ENCODE data around the gene MRPL39.
"Not testable (repeated sequence)": the region's sequence is repeated elsewhere in the genome, so short reads cannot be mapped to it uniquely, and the experiment has no call there.

Gene MRPL39

GRCh38 chr21:25607151-25608043 is at the start of gene MRPL39:
MRPL39 (minus strand) TSS chr21:25607481; CDS start chr21:25607475, 6 bp downstream.
- DNase-seq (ENCODE audit: low read depth in 2 of 2, low spot score in 1 of 2) = peak; percentile 71 to 73

GRCh38 chr21:25656412-25656811 is 49.1 kb upstream of the MRPL39 start:
- no peak for DNase-seq (ENCODE audit: low read depth in 2 of 2, low spot score in 1 of 2)

- no peak for DNase-seq (ENCODE audit: low read depth in 2 of 2, low spot score in 1 of 2)
Measured at GRCh38 chr21:25649146-25649545, 41.9 kb upstream of the MRPL39 start.

GRCh38 chr21:25647647-25648046 is 40.4 kb upstream of the MRPL39 start:
- DNase-seq (ENCODE audit: low read depth in 2 of 2, low spot score in 1 of 2) = no peak

GRCh38 chr21:25646474-25646873 is 39.2 kb upstream of the MRPL39 start:
- no peak for DNase-seq (ENCODE audit: low read depth in 2 of 2, low spot score in 1 of 2)

- DNase-seq (ENCODE audit: low read depth in 2 of 2, low spot score in 1 of 2) = no peak
Measured at GRCh38 chr21:25643486-25643885, 36.2 kb upstream of the MRPL39 start.

GRCh38 chr21:25640943-25641292 is 33.6 kb upstream of the MRPL39 start:
- no peak for DNase-seq (ENCODE audit: low read depth in 2 of 2, low spot score in 1 of 2)

- DNase-seq (ENCODE audit: low read depth in 2 of 2, low spot score in 1 of 2) = no peak
Measured at GRCh38 chr21:25640202-25640942, 33.1 kb upstream of the MRPL39 start.

GRCh38 chr21:25639551-25640201 is 32.4 kb upstream of the MRPL39 start:
- DNase-seq (ENCODE audit: low read depth in 2 of 2, low spot score in 1 of 2) = peak in 1 of 2 donors; percentile 3

- DNase-seq (ENCODE audit: low read depth in 2 of 2, low spot score in 1 of 2) = peak in 1 of 2 donors; percentile 24
Measured at GRCh38 chr21:25638660-25639550, 31.6 kb upstream of the MRPL39 start, which contains the start of gene JAM2. JAM2 (plus strand) TSS chr21:25639258; CDS start chr21:25639822, 564 bp downstream.

GRCh38 chr21:25637851-25638659 is 30.8 kb upstream of the MRPL39 start:
- no peak for DNase-seq (ENCODE audit: low read depth in 2 of 2, low spot score in 1 of 2)

GRCh38 chr21:25636727-25637126 is 29.4 kb upstream of the MRPL39 start:
- DNase-seq (ENCODE audit: low read depth in 2 of 2, low spot score in 1 of 2) = no peak

GRCh38 chr21:25635310-25635709 is 28.0 kb upstream of the MRPL39 start:
- DNase-seq (ENCODE audit: low read depth in 2 of 2, low spot score in 1 of 2) = no peak

GRCh38 chr21:25632296-25632695 is 25.0 kb upstream of the MRPL39 start:
- DNase-seq (ENCODE audit: low read depth in 2 of 2, low spot score in 1 of 2) = no peak

GRCh38 chr21:25626757-25627156 is 19.5 kb upstream of the MRPL39 start:
- DNase-seq (ENCODE audit: low read depth in 2 of 2, low spot score in 1 of 2) = no peak

GRCh38 chr21:25625776-25626555 is 18.7 kb upstream of the MRPL39 start:
- DNase-seq (ENCODE audit: low read depth in 2 of 2, low spot score in 1 of 2) = not testable (repeated sequence)

GRCh38 chr21:25625036-25625435 is 17.8 kb upstream of the MRPL39 start:
- DNase-seq (ENCODE audit: low read depth in 2 of 2, low spot score in 1 of 2) = no peak

- DNase-seq (ENCODE audit: low read depth in 2 of 2, low spot score in 1 of 2) = no peak
Measured at GRCh38 chr21:25624511-25624910, 17.2 kb upstream of the MRPL39 start.

GRCh38 chr21:25619198-25619597 is 11.9 kb upstream of the MRPL39 start:
- DNase-seq (ENCODE audit: low read depth in 2 of 2, low spot score in 1 of 2) = no peak
